Heart left ventricle (tissue), 16 donors: ENCODE results near the gene MYO3A. TPM values are rescaled to one million over a fixed set of nuclear protein-coding genes. Genes with fewer than 3 reads are reported as not detected.

ENCODE experiments used
- ATAC-seq, 4 donors: fragments of 200-7000 bp; cut with Tn5 transposase; one replicate each; pipeline ENCODE4 v1.9.1; 2020 to 2022; ENCODE audit warnings: moderate library complexity in 4 of 4, mild to moderate bottlenecking in 3 of 4, moderate number of reproducible peaks in 1 of 4
- DNase-seq, 5 donors: peaks; one replicate each; pipeline ENCODE4 v3.0.0-alpha.2; 2020
- H3K27ac ChIP-seq, 12 donors: fragments of 200-600 bp; sonication (generic) in 4 of 12; one replicate each; pipeline versions ENCODE4 v1.5.0 to v1.8.0; 2016 to 2022; ENCODE audit warnings: mild to moderate bottlenecking in 2 of 12
- H3K27me3 ChIP-seq, 9 donors: fragments of 200-600 bp; sonication (generic) in 2 of 9; one replicate each; pipeline versions ENCODE4 v1.5.1 to v1.8.0; 2016 to 2022; ENCODE audit warnings: mild to moderate bottlenecking in 3 of 9
- H3K36me3 ChIP-seq, 9 donors: fragments of 200-600 bp; sonication (generic) in 2 of 9; one replicate each; pipeline versions ENCODE4 v1.5.0 to v1.8.0; 2018 to 2022; ENCODE audit warnings: mild to moderate bottlenecking in 2 of 9
- H3K4me1 ChIP-seq, 12 donors: fragments of 200-600 bp; sonication (generic) in 4 of 12; one replicate each; pipeline versions ENCODE4 v1.5.0 to v1.8.0; 2016 to 2022; ENCODE audit warnings: mild to moderate bottlenecking in 3 of 12
- H3K4me3 ChIP-seq, 12 donors: fragments of 200-600 bp; sonication (generic) in 4 of 12; one replicate each; pipeline versions ENCODE4 v1.5.0 to v1.8.0; 2017 to 2022; ENCODE audit warnings: mild to moderate bottlenecking in 9 of 12, moderate library complexity in 4 of 12
- H3K9me3 ChIP-seq, 12 donors: fragments of 200-600 bp; sonication (generic) in 4 of 12; one replicate each; pipeline versions ENCODE4 v1.5.0 to v1.8.0; 2016 to 2022; ENCODE audit warnings: mild to moderate bottlenecking in 1 of 12
- CTCF ChIP-seq, 12 donors: fragments of 200-600 bp; sonication (generic) in 4 of 12; IDR thresholded peaks; one replicate each; pipeline versions ENCODE4 v1.5.0 to v1.8.0; 2018 to 2022; ENCODE audit warnings: antibody characterized with exemption in 12 of 12, mild to moderate bottlenecking in 5 of 12
- POLR2A ChIP-seq, 2 donors: fragments of 450-650 bp; IDR thresholded peaks; one replicate each; pipeline ENCODE4 v1.6.1; 2017; ENCODE audit warnings: antibody characterized with exemption in 2 of 2, mild to moderate bottlenecking in 2 of 2, moderate library complexity in 2 of 2
- WGBS, 4 donors: extraction: QIAGEN DNeasy Blood & Tissue Kit in 2 of 4; methylation state at CpG; one replicate each; pipeline versions ENCODE4 v1.1.5 to v1.1.7; 2013 to 2018; 5-methylcytosine and 5-hydroxymethylcytosine counted together
- intact Hi-C, 10 donors: fragments of 100-400 bp; cut with DNase I; formaldehyde crosslinking; loops; one replicate each; pipeline versions ENCODE4 v1.11.1 to v1.14.2; 2022
- polyA plus RNA-seq, 2 donors: library from polyadenylated mRNA; stranded (reverse); fragments of 200-250 nt; gene quantifications; one replicate each; pipeline ENCODE4 v1.2.3, GENCODE V29; 2013
- total RNA-seq, 9 donors: library from RNA; depleted of rRNA in 2 of 9; stranded (reverse); fragments of >200 nt in 2 of 9; fragmentation: NEBNext Ultra II Directional in 3 of 9; extraction: Animal tissue kit (Norgen Biotek cat#: 25700) in 3 of 9; gene quantifications; one replicate each; pipeline versions ENCODE4 v1.1.0 to v1.2.4, GENCODE V29; 2016 to 2023
- donor health status: ischemic (EF 13 %, LVEDD 7.1; RV severe dilation, severe dysfunction).
- donor health status: healthy with polysubstance abuse.
- donor health status: DM: no; HTN: yes; CAD: no.
- donor health status: DM: no; HTN: no; CAD: no.
- donor health status: ischemic (EF 25% LVEDD 6.9; RV normal size, moderate dysfunction).
- donor health status: ischemic (EF 25% LVEDD 5.7; RV mildly dilated, moderate dysfunction).
- donor health status: healthy.
- donor health status: DM: yes; HTN: yes; CAD: no.
- donor health status: ischemic (EF 35%, LVEDD 5.7; RV mildly dilated, moderate dysfunction).
- donor health status: nonischemic (EF 11% LVEDD 7.7; RV severe dilation, severe dysfunction).
- donor health status: DM: yes; HTN: yes; CAD: no.
- donor health status: PGD.
- donor health status: ischemic (EF 29% LVEDD 5.4; RV normal size, mild dysfunction).
- donor health status: nonischemic (EF 23%, LVEDD 6.1; RV moderate dilation, normal function).

Gene MYO3A
- total and polyA plus RNA-seq, 11 donors, result 0.14 TPM; not detected in 10

- ATAC-seq (no peak), DNase-seq (no peak)
- 78 to 88% (median 83%) methylated on average over 6 of the region's 6 CpGs for WGBS, 4 donors
- Histone ChIP-seq H3K36me3 (no peaks in the 10 kb centered on the region), H3K9me3 (no peaks in the 10 kb centered on the region), H3K27ac (no peak overlapping the region), H3K4me1 (no peaks in the 10 kb centered on the region), H3K27me3 (peaks cover 0 to 4% (median 0%) of the 10 kb centered on the region in 9 donors), H3K4me3 (no peak overlapping the region)
- intact Hi-C loops, result loop anchor here in 1 of 10 donors (10.0 kb wide), 1 partner anchor 61 kb away; no protein-coding TSS in a partner anchor
- no peak for TF ChIP-seq CTCF (IDR thresholded peaks at IDR 0.05)
- TF ChIP-seq POLR2A (IDR thresholded peaks at IDR 0.05), result no peak
Measured at GRCh38 chr10:26235761-26236160, 301.7 kb downstream of the MYO3A start.

GRCh38 chr10:26238378-26238777 lies 304.3 kb downstream of the MYO3A start:
- DNase-seq (no peak), ATAC-seq (no peak)
- 37 to 60% (median 53%) methylated on average over 2 of the region's 2 CpGs for WGBS, 4 donors
- Histone ChIP-seq H3K36me3 (no peaks in the 10 kb centered on the region), H3K27ac (no peak overlapping the region), H3K4me3 (no peak overlapping the region), H3K4me1 (no peaks in the 10 kb centered on the region), H3K9me3 (no peaks in the 10 kb centered on the region), H3K27me3 (peaks cover 0 to 4% (median 0%) of the 10 kb centered on the region in 9 donors)
- TF ChIP-seq CTCF (IDR thresholded peaks at IDR 0.05), result no peak
- no peak for TF ChIP-seq POLR2A (IDR thresholded peaks at IDR 0.05)
- intact Hi-C loops, result loop anchor here in 1 of 10 donors (10.0 kb wide), 1 partner anchor 64 kb away; no protein-coding TSS in a partner anchor

- Histone ChIP-seq H3K4me3 (no peak overlapping the region), H3K27me3 (peaks cover 0 to 4% (median 0%) of the 10 kb centered on the region in 9 donors), H3K4me1 (no peaks in the 10 kb centered on the region), H3K9me3 (no peaks in the 10 kb centered on the region), H3K36me3 (no peaks in the 10 kb centered on the region), H3K27ac (no peak overlapping the region)
- TF ChIP-seq POLR2A (IDR thresholded peaks at IDR 0.05) (no peak), CTCF (IDR thresholded peaks at IDR 0.05) (no peak)
- ATAC-seq, result no peak
- intact Hi-C loops, result no loop called here
- DNase-seq, result no peak
- WGBS, 4 donors, result 53 to 57% (median 55%) methylated on average over 5 of the region's 5 CpGs
Measured at GRCh38 chr10:26242706-26243350, 308.8 kb downstream of the MYO3A start.

GRCh38 chr10:26243351-26243720 lies 309.3 kb downstream of the MYO3A start:
- Histone ChIP-seq H3K9me3 (no peaks in the 10 kb centered on the region), H3K36me3 (no peaks in the 10 kb centered on the region), H3K4me1 (no peaks in the 10 kb centered on the region), H3K4me3 (no peak overlapping the region), H3K27ac (no peak overlapping the region), H3K27me3 (peaks cover 0 to 4% (median 0%) of the 10 kb centered on the region in 9 donors)
- WGBS, 4 donors, result 78 to 80% (median 79%) methylated on average over 5 of the region's 5 CpGs
- no peak for DNase-seq
- intact Hi-C loops, result no loop called here
- TF ChIP-seq CTCF (IDR thresholded peaks at IDR 0.05) (no peak), POLR2A (IDR thresholded peaks at IDR 0.05) (no peak)
- no peak for ATAC-seq
